Osteoblast (primary cell): ENCODE data around the gene CERKL. TPM values are rescaled to one million over a fixed set of nuclear protein-coding genes. Genes with fewer than 3 reads are reported as not detected.

Experiments used
- DNase-seq: peaks from one replicate; pipeline ENCODE4 v3.0.0; 2011; ENCODE audit warnings: low spot score, mixed read lengths; ENCODE audit not compliant: insufficient read length; ENCODE audit errors: missing footprints
- H2AFZ ChIP-seq: 2 replicates; pipeline ENCODE4 v1.6.0; 2011; ENCODE audit warnings: mild to moderate bottlenecking, low read length
- H3K27ac ChIP-seq: 2 replicates; pipeline ENCODE4 v1.5.1; 2011; ENCODE audit warnings: mild to moderate bottlenecking, low read depth, low read length, moderate library complexity
- H3K27me3 ChIP-seq: 2 replicates; pipeline ENCODE4 v1.6.0; 2012; ENCODE audit warnings: mild to moderate bottlenecking, control low read depth, inconsistent platforms, low read length, moderate library complexity; ENCODE audit not compliant: insufficient read depth
- H3K36me3 ChIP-seq: 2 replicates; pipeline ENCODE4 v1.5.1; 2011; ENCODE audit warnings: mild to moderate bottlenecking, low read length, control low read depth, moderate library complexity; ENCODE audit not compliant: insufficient read depth
- H3K4me1 ChIP-seq: 2 replicates; pipeline ENCODE4 v1.5.1; 2011; ENCODE audit warnings: mild to moderate bottlenecking, low read length, control low read depth, moderate library complexity; ENCODE audit not compliant: insufficient read depth
- H3K4me2 ChIP-seq: 2 replicates; pipeline ENCODE4 v1.6.0; 2011; ENCODE audit warnings: mild to moderate bottlenecking, low read length; ENCODE audit not compliant: insufficient read depth
- H3K4me3 ChIP-seq: fragments of 200-600 bp; sonication (generic); 3 replicates; pipeline ENCODE4 v1.5.1; 2012; ENCODE audit warnings: mild to moderate bottlenecking, low read length, inconsistent platforms; ENCODE audit not compliant: insufficient read depth
- H3K79me2 ChIP-seq: 2 replicates; pipeline ENCODE4 v1.6.0; 2012; ENCODE audit warnings: mild to moderate bottlenecking, low read length, control low read depth, inconsistent platforms; ENCODE audit not compliant: insufficient read depth
- H3K9me3 ChIP-seq: 2 replicates; pipeline ENCODE4 v1.5.1; 2011; ENCODE audit warnings: low read depth, low read length, control low read depth
- H4K20me1 ChIP-seq: 2 replicates; pipeline ENCODE4 v1.6.0; 2012; ENCODE audit warnings: mild to moderate bottlenecking, low read length, control low read depth; ENCODE audit not compliant: insufficient read depth
- CTCF ChIP-seq: IDR thresholded peaks from 2 replicates; pipeline ENCODE4 v1.5.1; 2011; ENCODE audit warnings: mild to moderate bottlenecking, low read depth, low read length, moderate library complexity; ENCODE audit errors: extremely low read depth
- total RNA-seq: library from RNA; depleted of rRNA; stranded (reverse); fragments of >200 nt; gene quantifications from 2 replicates; pipeline ENCODE4 v1.2.3, GENCODE V29; 2012

Gene CERKL
- total RNA-seq, 1 donor = not detected

DNA sequence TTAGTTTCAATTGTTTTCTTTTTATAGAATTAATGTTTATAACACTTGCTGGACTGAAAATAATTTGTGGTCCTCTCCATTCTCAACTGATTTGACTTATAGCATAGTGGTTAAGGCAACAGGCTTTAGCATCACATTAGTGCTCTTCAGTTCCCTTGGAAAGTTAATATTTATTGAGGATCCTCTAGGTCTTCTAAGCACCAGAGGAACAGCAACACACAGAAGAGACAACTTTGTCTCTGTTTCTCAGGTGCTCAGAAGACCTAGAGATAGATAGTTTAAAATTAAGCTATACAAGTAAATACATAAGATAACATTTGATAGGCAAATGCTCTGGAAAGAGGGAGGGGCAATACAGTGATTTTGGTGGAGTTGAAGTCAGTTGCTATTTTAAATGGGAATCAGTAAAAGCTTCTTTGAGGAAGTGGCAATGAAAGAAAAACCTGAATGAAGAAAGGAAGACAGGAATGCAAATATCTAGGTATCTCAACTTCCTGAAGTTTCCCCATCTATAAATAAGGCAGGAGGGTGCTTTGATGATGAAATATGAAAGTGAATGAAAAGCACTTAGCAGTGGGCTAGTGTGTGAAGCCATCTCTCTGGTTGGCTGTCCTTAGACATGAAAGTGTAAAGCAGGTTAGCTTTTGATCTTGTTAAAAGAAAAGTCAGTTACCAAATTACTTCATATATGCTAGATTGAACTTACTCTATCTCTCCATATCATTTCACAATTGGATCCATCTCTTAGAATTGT lies 15.5 kb upstream of the CERKL start:
- H3K9me3 ChIP-seq = no peaks in the 10 kb centered on the region
- H2AFZ ChIP-seq = no peak overlapping the region
- H3K4me2 ChIP-seq = no peak overlapping the region
- H3K79me2 ChIP-seq = no peaks in the 10 kb centered on the region
- no peak for DNase-seq
- no peak overlapping the region for H3K4me3 ChIP-seq
- H3K27me3 ChIP-seq = peaks cover 10% of the 10 kb centered on the region
- no peak for TF ChIP-seq CTCF
- H3K4me1 ChIP-seq = no peaks in the 10 kb centered on the region
- H4K20me1 ChIP-seq = no peaks in the 10 kb centered on the region
- H3K36me3 ChIP-seq = no peaks in the 10 kb centered on the region
- H3K27ac ChIP-seq = no peak overlapping the region

- no peak for DNase-seq
- no peak for TF ChIP-seq CTCF
- no peaks in the 10 kb centered on the region for H4K20me1 ChIP-seq
- no peak overlapping the region for H3K4me2 ChIP-seq
- H3K27ac ChIP-seq = no peak overlapping the region
- H3K4me3 ChIP-seq = no peak overlapping the region
- peaks cover 10% of the 10 kb centered on the region for H3K27me3 ChIP-seq
- H3K4me1 ChIP-seq = no peaks in the 10 kb centered on the region
- no peaks in the 10 kb centered on the region for H3K79me2 ChIP-seq
- no peak overlapping the region for H2AFZ ChIP-seq
- no peaks in the 10 kb centered on the region for H3K36me3 ChIP-seq
- H3K9me3 ChIP-seq = no peaks in the 10 kb centered on the region
Measured at GRCh38 chr2:181670632-181671031, 13.7 kb upstream of the CERKL start.

- no peak overlapping the region for H3K4me2 ChIP-seq
- no peaks in the 10 kb centered on the region for H4K20me1 ChIP-seq
- no peak overlapping the region for H3K4me3 ChIP-seq
- no peaks in the 10 kb centered on the region for H3K79me2 ChIP-seq
- no peaks in the 10 kb centered on the region for H3K4me1 ChIP-seq
- no peak for TF ChIP-seq CTCF
- H3K27me3 ChIP-seq = peaks cover 10% of the 10 kb centered on the region
- no peak for DNase-seq
- H2AFZ ChIP-seq = no peak overlapping the region
- no peaks in the 10 kb centered on the region for H3K9me3 ChIP-seq
- H3K36me3 ChIP-seq = no peaks in the 10 kb centered on the region
- H3K27ac ChIP-seq = no peak overlapping the region
Measured at GRCh38 chr2:181667234-181667633, 10.3 kb upstream of the CERKL start.

DNA sequence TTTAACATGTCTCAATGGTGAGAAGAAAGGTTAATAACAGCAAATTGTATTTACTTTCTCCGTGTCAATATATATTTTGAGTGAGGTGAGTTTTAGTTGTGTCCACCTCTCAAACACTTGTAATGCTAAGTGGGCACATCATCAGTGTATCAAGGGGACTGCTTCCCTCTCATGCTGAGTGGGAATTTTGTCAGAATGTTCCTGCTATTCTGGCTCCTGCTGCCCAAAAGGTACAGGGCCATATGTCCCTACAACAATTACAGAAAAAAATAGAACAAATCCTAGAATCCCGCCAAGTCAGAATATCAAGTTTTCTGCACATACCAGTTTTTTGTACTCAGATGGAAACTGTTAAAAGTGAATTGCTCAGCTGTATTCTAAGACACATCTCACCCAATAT lies 5.4 kb upstream of the CERKL start:
- Histone ChIP-seq H3K4me1 (no peaks in the 10 kb centered on the region), H3K27ac (no peak overlapping the region), H4K20me1 (no peaks in the 10 kb centered on the region), H3K27me3 (peaks cover 8% of the 10 kb centered on the region), H3K79me2 (no peaks in the 10 kb centered on the region), H3K4me2 (no peak overlapping the region), H3K9me3 (no peaks in the 10 kb centered on the region), H2AFZ (no peak overlapping the region), H3K4me3 (no peak overlapping the region), H3K36me3 (no peaks in the 10 kb centered on the region)
- DNase-seq = no peak
- TF ChIP-seq CTCF = no peak
